ENCODE measurements around the gene ANXA6.

Gene ANXA6

DNA sequence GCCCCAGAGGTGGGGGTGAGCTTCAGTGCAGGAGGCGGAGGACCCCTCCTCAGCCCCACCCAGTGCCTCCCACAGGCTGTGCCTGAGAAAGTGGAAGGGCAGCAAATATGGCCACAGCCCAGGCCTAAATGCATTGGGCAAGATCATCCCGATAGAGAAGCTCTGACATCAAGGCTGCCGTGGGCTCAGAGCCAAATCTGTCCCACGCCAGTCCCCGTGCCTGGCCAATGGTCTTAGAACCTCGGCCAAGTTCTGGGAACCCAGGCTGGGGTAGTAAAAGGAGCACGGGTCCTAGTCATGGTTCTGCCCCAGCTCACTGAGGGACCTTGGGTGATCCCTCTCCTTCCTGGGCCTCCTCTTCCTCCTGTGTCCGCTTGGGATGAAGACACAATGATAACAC, 49.0 kb downstream of the ANXA6 start:
- peaks cover 92% of the 10 kb centered on the region for H3K36me3 ChIP-seq

DNA sequence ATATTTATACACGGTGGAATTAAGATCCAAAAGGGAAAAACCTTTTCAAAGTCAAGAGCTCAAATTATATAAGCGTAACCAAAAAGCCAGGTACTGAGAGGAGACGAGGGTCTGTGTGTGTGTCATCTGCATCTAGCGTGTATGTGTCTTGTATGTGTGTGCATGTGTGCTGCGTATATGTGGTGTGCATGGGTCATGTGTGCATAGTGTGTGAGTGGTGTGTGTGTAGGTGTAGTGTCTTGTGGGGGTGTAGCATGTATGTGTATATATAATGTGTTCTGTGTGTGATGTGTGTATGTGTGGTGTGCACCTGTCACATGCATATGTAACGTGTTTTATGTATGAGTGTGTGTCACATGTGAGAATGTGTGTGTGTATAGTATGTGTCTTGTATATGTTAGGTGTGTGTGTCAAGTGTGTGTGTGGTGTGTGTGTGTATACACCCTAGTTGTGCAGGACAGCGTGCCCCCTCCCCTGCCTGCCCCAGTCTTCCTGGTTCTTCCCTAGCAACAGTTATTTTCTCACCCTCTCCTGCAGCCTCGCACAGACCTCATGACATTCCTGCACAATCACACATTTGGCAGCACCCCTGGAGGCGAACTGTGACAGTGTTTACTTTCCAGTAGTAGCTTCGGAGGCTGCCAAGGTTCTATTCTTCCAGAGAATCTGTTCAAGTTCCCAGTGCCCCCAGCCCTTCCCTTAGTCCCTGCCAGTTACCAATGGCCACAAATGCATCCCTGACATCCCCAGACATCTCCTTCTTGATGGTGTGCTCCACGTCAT, 49.6 kb downstream of the ANXA6 start:
- TF ChIP-seq Cebpa-rat (IDR thresholded peaks at IDR 0.05): no peak
- Histone ChIP-seq H3K27ac (no peak overlapping the region), H3K36me3 (peaks cover 96% of the 10 kb centered on the region)

More for the DNA sequence above, 49.0 kb downstream of the ANXA6 start:
- Histone ChIP-seq H3K4me3 (no peak overlapping the region), H3K9me3 (no peaks in the 10 kb centered on the region), H3K4me1 (no peaks in the 10 kb centered on the region), H3K9ac (no peak overlapping the region), H3K4me2 (no peak overlapping the region), H4K20me1 (no peaks in the 10 kb centered on the region), H3K27ac (no peak overlapping the region), H3K27me3 (no peaks in the 10 kb centered on the region)
- TF ChIP-seq Cebpa-rat (IDR thresholded peaks at IDR 0.05): no peak

DNA sequence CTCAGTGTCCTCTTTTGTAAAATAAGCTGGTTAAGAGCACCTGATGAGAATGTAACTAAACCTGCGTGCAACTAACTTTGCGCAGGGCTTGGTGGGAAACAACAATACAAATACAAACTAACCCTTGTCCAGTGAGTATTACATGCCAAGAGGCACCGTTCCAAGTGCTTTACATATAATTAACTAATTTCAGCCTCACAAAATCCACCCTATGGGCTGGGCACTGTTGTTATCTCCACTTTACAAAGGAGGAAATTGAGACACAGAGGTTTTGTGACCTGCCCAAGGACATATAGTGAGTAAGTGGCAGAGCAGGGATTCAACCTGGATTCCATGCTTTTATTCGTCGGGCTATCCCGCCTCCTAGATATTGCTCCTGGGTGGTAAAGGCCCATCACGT, 50.5 kb downstream of the ANXA6 start:
- Histone ChIP-seq H3K36me3 (peaks cover 94% of the 10 kb centered on the region), H3K9me3 (no peaks in the 10 kb centered on the region), H3K4me1 (no peaks in the 10 kb centered on the region), H3K4me2 (no peak overlapping the region), H4K20me1 (no peaks in the 10 kb centered on the region), H3K4me3 (no peak overlapping the region), H3K27ac (no peak overlapping the region), H3K9ac (no peak overlapping the region), H3K27me3 (no peaks in the 10 kb centered on the region)
- no peak for TF ChIP-seq Cebpa-rat (IDR thresholded peaks at IDR 0.05)

More for the DNA sequence above, 49.6 kb downstream of the ANXA6 start:
- Histone ChIP-seq H3K9ac (no peak overlapping the region), H3K27me3 (no peaks in the 10 kb centered on the region), H3K9me3 (no peaks in the 10 kb centered on the region), H4K20me1 (no peaks in the 10 kb centered on the region), H3K4me2 (no peak overlapping the region), H3K4me3 (no peak overlapping the region), H3K4me1 (no peaks in the 10 kb centered on the region)

DNA sequence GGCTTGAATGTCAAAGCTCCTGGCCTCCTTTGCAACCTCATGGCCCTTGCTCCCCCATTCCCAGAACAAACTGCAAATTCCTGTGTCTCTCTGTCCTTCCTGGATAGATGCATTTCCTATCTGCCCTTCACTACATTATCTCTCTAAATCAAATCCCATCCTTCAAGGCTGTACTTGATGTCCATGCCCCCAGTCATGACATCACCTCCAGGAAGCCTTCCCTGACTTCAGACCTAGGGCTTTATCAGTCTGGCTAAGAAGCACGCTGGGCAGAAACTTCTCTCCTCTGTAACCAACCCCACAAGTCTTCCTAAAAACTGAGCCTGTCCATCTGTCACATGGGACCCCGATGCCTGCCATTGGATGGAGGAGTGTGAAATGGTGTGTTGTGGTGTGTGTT, 51.1 kb downstream of the ANXA6 start:
- peaks cover 94% of the 10 kb centered on the region for H3K36me3 ChIP-seq
- no peak for TF ChIP-seq Cebpa-rat (IDR thresholded peaks at IDR 0.05)

DNA sequence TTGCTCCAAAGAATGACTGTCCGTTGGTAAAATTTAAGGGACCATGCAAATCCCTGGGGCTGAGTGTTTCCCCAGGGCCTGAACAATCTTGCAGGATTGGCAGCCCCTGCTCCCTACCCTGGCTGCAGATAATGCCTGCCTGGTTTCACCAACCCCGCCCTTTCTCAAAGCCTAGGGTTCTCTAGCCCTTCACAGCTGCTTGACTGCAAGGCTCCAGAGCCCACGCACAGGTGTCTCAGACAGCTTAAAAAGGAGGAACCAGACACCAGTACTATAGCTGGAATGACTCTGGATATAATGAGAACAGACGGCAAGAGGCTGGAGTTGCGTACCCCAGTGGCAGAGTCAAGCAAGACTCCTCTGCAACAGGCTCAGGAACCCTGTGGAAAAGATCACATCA, 51.5 kb downstream of the ANXA6 start:
- no peak overlapping the region for H3K4me2 ChIP-seq
- no peak for TF ChIP-seq Cebpa-rat (IDR thresholded peaks at IDR 0.05)

More for the DNA sequence above, 51.1 kb downstream of the ANXA6 start:
- Histone ChIP-seq H3K4me2 (no peak overlapping the region), H3K4me1 (no peaks in the 10 kb centered on the region), H3K27me3 (no peaks in the 10 kb centered on the region), H3K4me3 (no peak overlapping the region), H3K9ac (no peak overlapping the region), H4K20me1 (no peaks in the 10 kb centered on the region), H3K9me3 (no peaks in the 10 kb centered on the region), H3K27ac (no peak overlapping the region)

DNA sequence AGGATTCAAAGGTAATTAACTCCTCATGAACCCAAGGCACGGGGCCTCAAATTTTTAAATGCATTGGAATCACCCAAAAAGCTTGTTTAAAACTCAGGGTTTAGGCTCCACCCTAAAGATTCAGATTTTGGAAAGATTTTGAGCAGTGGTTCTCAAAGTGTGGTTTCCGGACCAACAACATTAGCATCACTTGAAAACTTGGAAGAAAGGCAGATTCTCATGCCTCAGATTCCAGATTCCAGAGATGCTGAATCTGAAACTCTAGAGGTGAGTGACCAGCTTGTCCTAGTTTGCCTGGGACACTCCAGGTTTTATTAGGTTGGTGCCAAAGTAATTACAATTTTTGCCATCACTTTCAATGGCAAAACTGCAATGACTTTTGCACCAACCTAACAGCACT, 52.0 kb downstream of the ANXA6 start:
- Histone ChIP-seq H3K27me3 (no peaks in the 10 kb centered on the region), H3K4me1 (0 out of 2 replicates have a peak, but pooled peaks cover 1% of the 10 kb centered on the region), H3K27ac (no peak overlapping the region), H3K9ac (no peak overlapping the region), H3K9me3 (no peaks in the 10 kb centered on the region), H3K4me2 (no peak overlapping the region), H3K4me3 (no peak overlapping the region), H3K36me3 (peaks cover 88% of the 10 kb centered on the region), H4K20me1 (no peaks in the 10 kb centered on the region)
- TF ChIP-seq Cebpa-rat (IDR thresholded peaks at IDR 0.05): no peak

More for the DNA sequence above, 51.5 kb downstream of the ANXA6 start:
- H3K9ac ChIP-seq: no peak overlapping the region
- no peaks in the 10 kb centered on the region for H3K27me3 ChIP-seq
- no peak overlapping the region for H3K4me3 ChIP-seq
- no peak overlapping the region for H3K27ac ChIP-seq
- H3K9me3 ChIP-seq: no peaks in the 10 kb centered on the region
- H3K36me3 ChIP-seq: peaks cover 91% of the 10 kb centered on the region
- no peaks in the 10 kb centered on the region for H3K4me1 ChIP-seq
- no peaks in the 10 kb centered on the region for H4K20me1 ChIP-seq

DNA sequence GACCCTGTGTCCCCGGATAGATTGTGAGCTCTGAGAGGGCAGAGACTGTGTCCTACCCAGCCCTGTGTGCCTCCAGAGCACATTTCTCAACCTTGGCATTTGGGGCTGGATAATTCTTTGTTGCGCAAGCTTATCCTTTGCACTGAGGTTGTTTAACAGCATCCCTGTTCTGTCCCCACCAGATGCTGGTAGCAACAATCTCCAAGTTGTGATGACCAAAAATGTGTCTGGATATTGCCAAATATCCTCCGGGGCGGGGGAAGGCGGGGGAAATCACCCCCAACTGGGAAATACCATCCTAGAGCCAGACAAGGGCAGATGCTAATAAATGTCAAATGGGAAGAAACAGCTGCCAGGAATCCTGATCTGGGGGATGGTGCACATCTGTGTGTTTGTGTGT, 52.8 kb downstream of the ANXA6 start:
- H3K4me2 ChIP-seq: no peak overlapping the region
- H3K27me3 ChIP-seq: no peaks in the 10 kb centered on the region
- peaks cover 84% of the 10 kb centered on the region for H3K36me3 ChIP-seq
- no peaks in the 10 kb centered on the region for H4K20me1 ChIP-seq
- TF ChIP-seq Cebpa-rat (IDR thresholded peaks at IDR 0.05): no peak
- no peak overlapping the region for H3K27ac ChIP-seq
- 0 out of 2 replicates have a peak, but pooled peaks cover 8% of the 10 kb centered on the region for H3K4me1 ChIP-seq
- H3K9me3 ChIP-seq: no peaks in the 10 kb centered on the region
- no peak overlapping the region for H3K4me3 ChIP-seq
- H3K9ac ChIP-seq: no peak overlapping the region

DNA sequence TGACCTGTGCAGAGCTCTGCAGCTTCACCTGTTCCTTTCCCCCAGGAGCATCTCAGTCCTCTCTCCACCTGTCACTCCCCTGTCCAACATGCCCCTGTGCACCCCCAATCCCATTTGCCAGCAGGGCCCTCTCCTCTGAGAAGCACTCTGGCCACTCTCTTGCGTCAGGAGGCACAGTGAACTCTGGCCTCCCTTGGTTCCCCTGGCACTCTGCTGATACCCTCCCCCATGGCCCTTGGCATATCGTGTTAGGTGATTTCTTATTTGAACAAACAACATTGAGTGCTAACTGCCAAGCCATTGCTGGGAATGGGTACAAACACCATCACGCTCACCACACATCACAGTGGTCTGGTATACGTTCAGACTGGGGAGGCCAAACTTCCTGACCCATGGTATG, 55.8 kb downstream of the ANXA6 start:
- no peak overlapping the region for H3K4me2 ChIP-seq
- H3K27ac ChIP-seq: no peak overlapping the region
- TF ChIP-seq Cebpa-rat (IDR thresholded peaks at IDR 0.05): no peak
- no peaks in the 10 kb centered on the region for H4K20me1 ChIP-seq
- H3K9me3 ChIP-seq: no peaks in the 10 kb centered on the region
- no peak overlapping the region for H3K9ac ChIP-seq
- H3K4me3 ChIP-seq: no peak overlapping the region
- H3K27me3 ChIP-seq: no peaks in the 10 kb centered on the region
- peaks cover 37% of the 10 kb centered on the region for H3K4me1 ChIP-seq
- peaks cover 54% of the 10 kb centered on the region for H3K36me3 ChIP-seq

DNA sequence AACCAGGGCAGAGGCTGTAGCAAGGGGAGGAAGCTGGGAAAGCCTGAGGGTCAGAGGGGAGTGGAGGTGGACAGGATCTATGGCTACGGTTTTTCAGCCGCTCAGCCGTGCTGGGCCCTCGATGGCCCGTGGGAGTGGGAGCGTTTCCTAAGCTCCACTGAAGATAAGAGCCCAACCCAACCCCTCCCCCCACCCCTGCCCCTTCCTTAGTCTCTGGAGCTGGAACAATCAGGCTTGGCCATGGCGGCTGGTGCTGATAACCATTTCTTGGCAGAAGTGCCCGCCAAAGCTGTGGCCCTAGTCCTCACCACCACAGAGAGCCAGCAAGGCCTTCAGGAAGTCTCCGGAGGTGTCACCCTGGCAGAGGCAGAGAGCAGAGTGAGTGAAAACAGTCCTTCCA, 56.4 kb downstream of the ANXA6 start:
- peaks cover 48% of the 10 kb centered on the region for H3K36me3 ChIP-seq
- H3K27ac ChIP-seq: no peak overlapping the region
- H4K20me1 ChIP-seq: no peaks in the 10 kb centered on the region
- H3K4me2 ChIP-seq: no peak overlapping the region
- H3K4me1 ChIP-seq: peaks cover 43% of the 10 kb centered on the region
- no peaks in the 10 kb centered on the region for H3K9me3 ChIP-seq
- TF ChIP-seq Cebpa-rat (IDR thresholded peaks at IDR 0.05): no peak
- H3K9ac ChIP-seq: no peak overlapping the region
- no peak overlapping the region for H3K4me3 ChIP-seq
- no peaks in the 10 kb centered on the region for H3K27me3 ChIP-seq

DNA sequence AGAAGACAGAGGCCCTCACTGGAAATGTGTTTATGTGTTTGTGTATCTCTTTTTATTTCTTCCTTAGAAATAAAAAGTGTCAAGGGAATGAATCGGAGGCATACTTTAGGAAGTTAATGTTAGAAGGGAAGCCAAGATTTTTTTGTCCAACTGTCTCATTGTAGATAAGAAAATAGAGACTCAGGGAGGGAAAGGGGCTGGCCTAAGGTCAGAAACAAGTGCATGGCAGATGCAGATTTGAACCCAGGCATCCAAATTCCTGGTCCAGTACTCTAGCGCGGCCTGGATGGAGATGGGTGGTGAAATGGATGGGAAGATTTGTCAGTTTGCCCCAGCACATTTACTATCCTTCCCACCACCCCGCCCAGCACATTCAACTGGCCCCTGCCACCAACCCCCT, 56.9 kb downstream of the ANXA6 start:
- Histone ChIP-seq H4K20me1 (no peaks in the 10 kb centered on the region), H3K27me3 (no peaks in the 10 kb centered on the region), H3K4me3 (no peak overlapping the region), H3K27ac (no peak overlapping the region), H3K4me1 (peaks cover 47% of the 10 kb centered on the region), H3K36me3 (peaks cover 45% of the 10 kb centered on the region), H3K9me3 (no peaks in the 10 kb centered on the region), H3K9ac (no peak overlapping the region), H3K4me2 (no peak overlapping the region)
- TF ChIP-seq Cebpa-rat (IDR thresholded peaks at IDR 0.05): no peak

All from BLaER1 (cell line).